Neural cell (in vitro differentiated cells): ENCODE results near the gene PLA2G4C. TPM values are rescaled to one million over a fixed set of nuclear protein-coding genes. Genes with fewer than 3 reads are reported as not detected.

Experiments
- H2AFZ ChIP-seq: fragments of 200-600, 300-800 bp; sonication (generic), shearing (Covaris generic); 2 replicates; pipeline ENCODE4 v1.6.0; 2014; ENCODE audit warnings: low read depth, mild to moderate bottlenecking, antibody characterized with exemption, low read length, moderate library complexity
- H3F3A ChIP-seq: fragments of 200-600 bp; shearing (Covaris generic); 2 replicates; pipeline ENCODE4 v1.6.1; 2016; ENCODE audit warnings: mild to moderate bottlenecking, moderate library complexity, mixed read lengths, antibody characterized with exemption, low read length; ENCODE audit not compliant: insufficient read depth, poor library complexity, severe bottlenecking
- H3K27ac ChIP-seq: fragments of 200-600, 300-800 bp; sonication (generic), shearing (Covaris generic); 2 replicates; pipeline ENCODE4 v1.5.1; 2014; ENCODE audit warnings: mild to moderate bottlenecking, low read length, moderate library complexity
- H3K27me3 ChIP-seq: fragments of 300-800, 200-600 bp; sonication (generic), shearing (Covaris generic); 2 replicates; pipeline ENCODE4 v1.6.0; 2014; ENCODE audit warnings: mild to moderate bottlenecking, low read depth, low read length, moderate library complexity; ENCODE audit not compliant: insufficient read depth
- H3K36me3 ChIP-seq: fragments of 300-800, 200-600 bp; sonication (generic), shearing (Covaris generic); 2 replicates; pipeline ENCODE4 v1.5.1; 2014; ENCODE audit warnings: mild to moderate bottlenecking, antibody characterized with exemption, low read length, moderate library complexity; ENCODE audit not compliant: insufficient read depth
- H3K4me2 ChIP-seq: fragments of 300-800, 200-600 bp; sonication (generic), shearing (Covaris generic); 2 replicates; pipeline ENCODE4 v1.6.0; 2014; ENCODE audit warnings: mild to moderate bottlenecking, low read length
- H3K4me3 ChIP-seq: fragments of 300-800, 200-600 bp; sonication (generic), shearing (Covaris generic); 2 replicates; pipeline ENCODE4 v1.5.1; 2014; ENCODE audit warnings: mild to moderate bottlenecking, low read length, moderate library complexity
- H3K79me2 ChIP-seq: fragments of 200-600 bp; shearing (Covaris generic); replicated peaks from 2 replicates; pipeline ENCODE4 v1.6.0; 2014; ENCODE audit warnings: mild to moderate bottlenecking, low read length, moderate library complexity; ENCODE audit not compliant: insufficient read depth
- H3K9ac ChIP-seq: fragments of 300-800, 200-600 bp; sonication (generic), shearing (Covaris generic); 2 replicates; pipeline ENCODE4 v1.6.1; 2016; ENCODE audit warnings: mild to moderate bottlenecking, low read length, mixed read lengths
- H3K9me2 ChIP-seq: fragments of 200-600 bp; shearing (Covaris generic); 2 replicates; pipeline ENCODE4 v1.6.1; 2016; ENCODE audit warnings: mild to moderate bottlenecking, low read length, mixed read lengths; ENCODE audit not compliant: insufficient read depth
- H3K9me3 ChIP-seq: fragments of 200-600, 300-800 bp; sonication (generic), shearing (Covaris generic); 2 replicates; pipeline ENCODE4 v1.6.1; 2016; ENCODE audit warnings: mild to moderate bottlenecking, mixed run types, low read length, moderate library complexity, mixed read lengths
- H4K20me1 ChIP-seq: fragments of 200-600 bp; shearing (Covaris generic); 2 replicates; pipeline ENCODE4 v1.6.1; 2016; ENCODE audit warnings: mild to moderate bottlenecking, mixed run types; ENCODE audit not compliant: insufficient read depth
- EP300 ChIP-seq: fragments of 450-650 bp; conservative IDR thresholded peaks from 2 replicates; pipeline ENCODE4 v1.6.1; 2014; ENCODE audit warnings: antibody characterized with exemption, mild to moderate bottlenecking, moderate library complexity; ENCODE audit not compliant: poor library complexity, severe bottlenecking
- EZH2 ChIP-seq: fragments of 200-600, 300-800 bp; shearing (Covaris generic), sonication (generic); IDR thresholded peaks from 2 replicates; pipeline ENCODE4 v1.6.1; 2014; ENCODE audit warnings: antibody characterized with exemption, low read length, borderline replicate concordance, mild to moderate bottlenecking; ENCODE audit not compliant: insufficient read depth, poor library complexity, severe bottlenecking
- MXI1 ChIP-seq: fragments of 450-650 bp; conservative IDR thresholded peaks from 2 replicates; pipeline ENCODE4 v1.6.1; 2014; ENCODE audit warnings: antibody characterized with exemption, mild to moderate bottlenecking; ENCODE audit not compliant: poor library complexity, severe bottlenecking
- POLR2AphosphoS5 ChIP-seq: IDR thresholded peaks from 2 replicates; pipeline ENCODE4 v1.6.1; 2012
- RAD21 ChIP-seq: fragments of 450-650 bp; conservative IDR thresholded peaks from 2 replicates; pipeline ENCODE4 v1.6.1; 2014; ENCODE audit warnings: antibody characterized with exemption, mild to moderate bottlenecking, moderate library complexity
- SMC3 ChIP-seq: fragments of 450-650 bp; conservative IDR thresholded peaks from 2 replicates; pipeline ENCODE4 v1.6.1; 2014; ENCODE audit warnings: antibody characterized with exemption, mild to moderate bottlenecking, moderate library complexity; ENCODE audit not compliant: poor library complexity
- TAF1 ChIP-seq: IDR thresholded peaks from 2 replicates; pipeline ENCODE4 v1.6.1; 2012; ENCODE audit warnings: low read depth
- polyA plus RNA-seq: library from polyadenylated mRNA; depleted of rRNA; stranded (reverse); fragments of >200 nt; gene quantifications from 2 replicates; pipeline ENCODE4 v1.2.3, GENCODE V29; 2014
- TF ChIP-seq, protein P1 (sequence below): IDR thresholded peaks from 2 replicates; pipeline ENCODE4 v1.6.1; 2012; ENCODE audit warnings: borderline replicate concordance
- TF ChIP-seq, protein P2 (sequence below): fragments of 450-650 bp; IDR thresholded peaks from 2 replicates; pipeline ENCODE4 v1.5.1; 2014; ENCODE audit warnings: antibody characterized with exemption, mild to moderate bottlenecking, moderate library complexity; ENCODE audit not compliant: poor library complexity, severe bottlenecking

PLA2G4C gene
- polyA plus RNA-seq, 1 donor from 2014 or later = 8.6 TPM

DNA sequence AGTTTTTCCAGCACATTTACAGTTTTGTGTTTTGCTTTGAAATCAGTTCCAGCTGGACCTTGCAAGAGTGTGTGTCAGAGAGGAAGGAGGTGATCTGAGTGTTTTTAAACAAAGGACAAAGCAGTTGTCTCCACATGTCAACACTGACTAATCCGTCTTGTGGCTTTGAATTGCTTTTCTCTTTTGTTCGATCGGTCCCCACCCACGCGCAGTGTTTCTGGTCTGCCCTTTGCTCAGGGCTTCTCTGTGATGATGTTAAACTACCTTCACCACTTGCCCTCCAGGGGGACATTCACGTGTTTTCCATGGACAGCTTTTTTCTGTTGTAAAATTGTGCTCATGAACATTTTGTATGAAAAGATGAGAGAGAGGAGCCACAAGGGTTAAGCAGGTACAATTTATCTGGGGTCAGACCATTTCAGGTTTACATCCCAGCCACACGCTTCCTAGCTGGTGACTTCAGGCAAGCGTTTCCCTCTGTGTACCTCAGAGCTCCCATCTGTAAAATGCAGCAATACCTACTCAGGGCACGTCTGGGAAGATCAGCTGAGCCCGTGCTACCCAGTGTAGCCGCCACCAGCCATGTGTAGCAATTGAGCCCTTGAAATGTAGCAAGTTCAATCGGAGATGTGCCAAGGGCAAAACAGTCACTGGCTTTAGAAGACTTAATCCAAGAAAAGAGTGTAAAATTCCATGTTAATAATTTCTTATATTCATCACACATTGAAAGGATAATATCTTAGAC is 13.5 kb upstream of the PLA2G4C start:
- H3K27me3 ChIP-seq = no peaks in the 10 kb centered on the region
- H3K79me2 ChIP-seq = no peaks in the 10 kb centered on the region
- no peak overlapping the region for H3K4me2 ChIP-seq
- H3K27ac ChIP-seq = no peak overlapping the region
- no peak overlapping the region for H3K4me3 ChIP-seq
- no peaks in the 10 kb centered on the region for H3K9me2 ChIP-seq
- H2AFZ ChIP-seq = no peak overlapping the region
- TF ChIP-seq POLR2AphosphoS5 (no peak), EZH2 (no peak), SMC3 (no peak)
- no peaks in the 10 kb centered on the region for H3K9me3 ChIP-seq
- no peak overlapping the region for H3K9ac ChIP-seq
- H3K36me3 ChIP-seq = peaks cover 4% of the 10 kb centered on the region
- H4K20me1 ChIP-seq = no peaks in the 10 kb centered on the region
- no peaks in the 10 kb centered on the region for H3F3A ChIP-seq

DNA sequence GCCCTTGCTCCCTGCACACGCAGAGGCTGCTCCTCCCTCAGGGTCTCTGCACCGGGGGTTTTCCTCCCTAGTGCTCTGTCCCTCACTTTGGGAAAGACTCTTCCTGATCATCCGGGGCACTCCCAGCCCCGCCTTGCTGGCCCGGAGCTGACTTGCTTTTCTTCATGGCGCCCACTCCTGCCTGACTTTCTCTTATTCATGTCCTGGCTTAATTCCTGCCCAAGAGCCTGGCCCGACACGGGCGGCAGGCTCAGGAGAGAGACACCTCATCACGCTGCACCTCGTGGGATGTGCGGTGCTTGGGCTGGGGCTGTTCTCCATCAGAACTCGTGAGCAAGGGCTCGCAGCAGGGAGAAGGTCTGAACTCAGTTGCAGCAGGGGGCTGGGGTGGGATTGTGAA is 11.8 kb upstream of the PLA2G4C start:
- H3K27ac ChIP-seq = no peak overlapping the region
- H3F3A ChIP-seq = no peaks in the 10 kb centered on the region
- H3K9me2 ChIP-seq = no peaks in the 10 kb centered on the region
- TF ChIP-seq EP300 = no peak
- no peak for TF ChIP-seq EZH2
- no peak for TF ChIP-seq POLR2AphosphoS5
- TF ChIP-seq TAF1 = no peak
- TF ChIP-seq RAD21 = no peak
- TF ChIP-seq, protein P1, sequence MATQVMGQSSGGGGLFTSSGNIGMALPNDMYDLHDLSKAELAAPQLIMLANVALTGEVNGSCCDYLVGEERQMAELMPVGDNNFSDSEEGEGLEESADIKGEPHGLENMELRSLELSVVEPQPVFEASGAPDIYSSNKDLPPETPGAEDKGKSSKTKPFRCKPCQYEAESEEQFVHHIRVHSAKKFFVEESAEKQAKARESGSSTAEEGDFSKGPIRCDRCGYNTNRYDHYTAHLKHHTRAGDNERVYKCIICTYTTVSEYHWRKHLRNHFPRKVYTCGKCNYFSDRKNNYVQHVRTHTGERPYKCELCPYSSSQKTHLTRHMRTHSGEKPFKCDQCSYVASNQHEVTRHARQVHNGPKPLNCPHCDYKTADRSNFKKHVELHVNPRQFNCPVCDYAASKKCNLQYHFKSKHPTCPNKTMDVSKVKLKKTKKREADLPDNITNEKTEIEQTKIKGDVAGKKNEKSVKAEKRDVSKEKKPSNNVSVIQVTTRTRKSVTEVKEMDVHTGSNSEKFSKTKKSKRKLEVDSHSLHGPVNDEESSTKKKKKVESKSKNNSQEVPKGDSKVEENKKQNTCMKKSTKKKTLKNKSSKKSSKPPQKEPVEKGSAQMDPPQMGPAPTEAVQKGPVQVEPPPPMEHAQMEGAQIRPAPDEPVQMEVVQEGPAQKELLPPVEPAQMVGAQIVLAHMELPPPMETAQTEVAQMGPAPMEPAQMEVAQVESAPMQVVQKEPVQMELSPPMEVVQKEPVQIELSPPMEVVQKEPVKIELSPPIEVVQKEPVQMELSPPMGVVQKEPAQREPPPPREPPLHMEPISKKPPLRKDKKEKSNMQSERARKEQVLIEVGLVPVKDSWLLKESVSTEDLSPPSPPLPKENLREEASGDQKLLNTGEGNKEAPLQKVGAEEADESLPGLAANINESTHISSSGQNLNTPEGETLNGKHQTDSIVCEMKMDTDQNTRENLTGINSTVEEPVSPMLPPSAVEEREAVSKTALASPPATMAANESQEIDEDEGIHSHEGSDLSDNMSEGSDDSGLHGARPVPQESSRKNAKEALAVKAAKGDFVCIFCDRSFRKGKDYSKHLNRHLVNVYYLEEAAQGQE = no peak
- no peak for TF ChIP-seq SMC3
- TF ChIP-seq, protein P2, sequence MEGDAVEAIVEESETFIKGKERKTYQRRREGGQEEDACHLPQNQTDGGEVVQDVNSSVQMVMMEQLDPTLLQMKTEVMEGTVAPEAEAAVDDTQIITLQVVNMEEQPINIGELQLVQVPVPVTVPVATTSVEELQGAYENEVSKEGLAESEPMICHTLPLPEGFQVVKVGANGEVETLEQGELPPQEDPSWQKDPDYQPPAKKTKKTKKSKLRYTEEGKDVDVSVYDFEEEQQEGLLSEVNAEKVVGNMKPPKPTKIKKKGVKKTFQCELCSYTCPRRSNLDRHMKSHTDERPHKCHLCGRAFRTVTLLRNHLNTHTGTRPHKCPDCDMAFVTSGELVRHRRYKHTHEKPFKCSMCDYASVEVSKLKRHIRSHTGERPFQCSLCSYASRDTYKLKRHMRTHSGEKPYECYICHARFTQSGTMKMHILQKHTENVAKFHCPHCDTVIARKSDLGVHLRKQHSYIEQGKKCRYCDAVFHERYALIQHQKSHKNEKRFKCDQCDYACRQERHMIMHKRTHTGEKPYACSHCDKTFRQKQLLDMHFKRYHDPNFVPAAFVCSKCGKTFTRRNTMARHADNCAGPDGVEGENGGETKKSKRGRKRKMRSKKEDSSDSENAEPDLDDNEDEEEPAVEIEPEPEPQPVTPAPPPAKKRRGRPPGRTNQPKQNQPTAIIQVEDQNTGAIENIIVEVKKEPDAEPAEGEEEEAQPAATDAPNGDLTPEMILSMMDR = no peak
- TF ChIP-seq MXI1 = no peak
- no peaks in the 10 kb centered on the region for H3K9me3 ChIP-seq
- no peaks in the 10 kb centered on the region for H4K20me1 ChIP-seq
- no peak overlapping the region for H3K4me3 ChIP-seq
- H2AFZ ChIP-seq = no peak overlapping the region
- peaks cover 3% of the 10 kb centered on the region for H3K36me3 ChIP-seq
- no peak overlapping the region for H3K4me2 ChIP-seq
- H3K27me3 ChIP-seq = no peaks in the 10 kb centered on the region
- no peaks in the 10 kb centered on the region for H3K79me2 ChIP-seq
- H3K9ac ChIP-seq = no peak overlapping the region
